Mesothelial cell of epicardium (in vitro differentiated cells): ENCODE data around the gene MYO9B. TPM values are rescaled to one million over a fixed set of nuclear protein-coding genes. Genes with fewer than 3 reads are reported as not detected.
"Not testable (repeated sequence)": the region's sequence is repeated elsewhere in the genome, so short reads cannot be mapped to it uniquely, and the experiment has no call there.

ENCODE experiments used
- DNase-seq, 2 experiments: peaks; one replicate each; pipeline ENCODE4 v3.0.0; 2021; ENCODE audit warnings: low spot score in 2 of 2; ENCODE audit not compliant: unreplicated experiment in 2 of 2
- H3K27ac Mint-ChIP-seq: 2 replicates; pipeline ENCODE4 v1.8.0; 2021; ENCODE audit warnings: mixed read lengths
- H3K27me3 Mint-ChIP-seq: 2 replicates; pipeline ENCODE4 v1.8.0; 2021; ENCODE audit warnings: low read depth, mixed read lengths
- H3K36me3 Mint-ChIP-seq: 2 replicates; pipeline ENCODE4 v1.8.0; 2021; ENCODE audit warnings: mixed read lengths
- H3K4me1 Mint-ChIP-seq: 2 replicates; pipeline ENCODE4 v1.8.0; 2021; ENCODE audit warnings: mixed read lengths
- H3K4me3 Mint-ChIP-seq: 2 replicates; pipeline ENCODE4 v1.8.0; 2021; ENCODE audit warnings: mild to moderate bottlenecking, moderate library complexity, mixed read lengths
- H3K9me3 Mint-ChIP-seq: 2 replicates; pipeline ENCODE4 v1.8.0; 2021; ENCODE audit warnings: mixed read lengths
- CTCF ChIP-seq: fragments of 200-600 bp; sonication (generic); IDR thresholded peaks from one replicate; pipeline ENCODE4 v1.5.0; 2021; ENCODE audit warnings: antibody characterized with exemption; ENCODE audit not compliant: unreplicated experiment
- total RNA-seq: library from RNA; stranded (reverse); gene quantifications from 3 replicates; pipeline ENCODE4 v1.2.1, GENCODE V29; 2021

MYO9B gene
- total RNA-seq, 1 donor from 2014 or later: 90.8 TPM

DNA sequence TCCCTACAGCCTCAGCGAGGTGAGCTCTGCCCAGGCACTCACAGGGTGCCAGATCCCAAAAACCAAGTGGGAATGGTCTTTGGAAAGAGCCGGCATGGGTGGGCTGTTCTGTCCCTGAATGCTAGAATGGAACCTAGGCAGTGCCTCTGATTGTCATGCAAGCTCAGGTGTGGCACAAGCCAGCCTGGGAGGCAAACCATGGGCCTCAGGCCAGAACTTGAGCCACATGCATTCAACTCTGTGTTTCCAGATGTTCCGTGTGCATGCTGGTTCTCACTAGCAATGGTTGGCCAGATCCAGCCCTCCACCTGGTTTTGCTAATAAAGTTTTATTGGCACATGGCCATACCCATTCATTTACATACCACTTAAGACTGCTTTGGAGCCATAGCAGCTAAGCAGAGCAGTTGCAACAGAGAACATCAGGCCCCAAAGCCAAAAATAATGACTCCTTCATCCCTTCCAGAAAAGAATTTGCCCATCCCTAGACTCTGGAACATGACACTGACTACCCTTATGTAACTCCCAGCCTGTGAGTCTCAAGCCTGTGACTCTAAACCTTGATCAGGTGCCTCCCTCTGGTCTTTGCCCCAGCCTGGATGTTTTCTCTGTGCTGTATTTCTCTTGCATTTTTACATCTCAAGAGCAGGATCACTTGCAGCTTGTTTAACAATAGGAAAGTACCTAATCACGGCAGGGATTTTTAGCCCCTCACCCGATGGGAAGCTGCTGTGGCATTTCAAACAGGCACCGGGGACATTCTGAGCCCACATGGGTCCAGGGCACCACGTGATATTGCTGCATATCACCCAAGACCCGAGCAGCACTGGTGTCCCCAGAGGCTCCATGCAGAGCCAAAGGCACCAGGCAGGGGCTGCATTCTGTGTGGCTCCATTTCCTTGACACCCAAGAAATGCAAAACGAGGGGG is 84.2 kb downstream of the MYO9B start:
- H3K9me3 Mint-ChIP-seq: peaks cover 4% of the 10 kb centered on the region
- DNase-seq: no peak
- no peak overlapping the region for H3K27ac Mint-ChIP-seq
- no peak for TF ChIP-seq CTCF
- no peaks in the 10 kb centered on the region for H3K4me1 Mint-ChIP-seq
- H3K27me3 Mint-ChIP-seq: no peaks in the 10 kb centered on the region
- H3K4me3 Mint-ChIP-seq: no peak overlapping the region
- H3K36me3 Mint-ChIP-seq: peaks cover 47% of the 10 kb centered on the region

- Mint-ChIP-seq H3K4me1 (no peaks in the 10 kb centered on the region), H3K4me3 (no peak overlapping the region), H3K36me3 (peaks cover 50% of the 10 kb centered on the region), H3K27me3 (no peaks in the 10 kb centered on the region), H3K9me3 (peaks cover 4% of the 10 kb centered on the region), H3K27ac (no peak overlapping the region)
- no peak for DNase-seq
- TF ChIP-seq CTCF: no peak
Measured at GRCh38 chr19:17160908-17161307, 85.3 kb downstream of the MYO9B start.

DNA sequence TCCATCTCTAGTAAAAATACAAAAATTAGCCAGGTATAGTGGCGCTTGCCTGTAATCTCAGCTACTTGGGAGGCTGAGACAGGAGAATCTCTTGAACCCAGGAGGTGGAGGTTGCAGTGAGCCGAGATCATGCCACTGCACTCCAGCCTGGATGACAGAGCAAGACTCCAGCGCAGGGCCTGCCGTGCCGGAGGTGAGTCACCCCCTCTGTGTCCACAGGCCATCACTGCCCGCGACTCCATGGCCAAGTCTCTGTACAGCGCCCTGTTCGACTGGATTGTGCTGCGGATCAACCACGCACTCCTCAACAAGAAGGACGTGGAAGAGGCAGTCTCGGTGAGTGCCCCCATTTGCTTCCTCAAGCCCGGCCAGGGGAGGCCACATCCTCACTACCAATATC is 86.6 kb downstream of the MYO9B start:
- peaks cover 50% of the 10 kb centered on the region for H3K36me3 Mint-ChIP-seq
- H3K27ac Mint-ChIP-seq, H3K4me3 Mint-ChIP-seq, H3K9me3 Mint-ChIP-seq, H3K27me3 Mint-ChIP-seq, H3K4me1 Mint-ChIP-seq, DNase-seq: not testable (repeated sequence)

- Mint-ChIP-seq H3K9me3 (peaks cover 4% of the 10 kb centered on the region), H3K36me3 (peaks cover 49% of the 10 kb centered on the region), H3K27ac (no peak overlapping the region), H3K4me1 (no peaks in the 10 kb centered on the region), H3K4me3 (no peak overlapping the region), H3K27me3 (no peaks in the 10 kb centered on the region)
- no peak for DNase-seq
- TF ChIP-seq CTCF: no peak
Measured at GRCh38 chr19:17162580-17162979, 87.0 kb downstream of the MYO9B start.

DNA sequence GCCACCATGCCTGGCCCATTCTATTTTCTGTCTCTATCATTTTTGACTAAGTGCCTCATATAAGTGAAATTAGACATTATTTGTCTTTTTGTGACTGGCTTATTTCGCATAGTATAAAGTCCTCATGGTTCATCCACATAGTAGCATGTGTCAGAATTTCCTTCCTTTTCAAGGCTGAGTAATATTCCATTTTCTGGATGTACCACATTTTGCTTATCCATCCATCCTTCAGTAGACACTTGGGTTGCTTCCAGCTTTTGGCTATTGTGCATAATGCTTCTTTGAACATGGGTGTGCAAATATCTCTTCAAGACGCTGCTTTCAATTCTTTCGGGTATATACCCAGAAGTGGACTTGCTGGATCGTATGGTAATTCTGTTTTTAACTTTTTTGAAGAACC is 88.1 kb downstream of the MYO9B start:
- Mint-ChIP-seq H3K4me1 (no peaks in the 10 kb centered on the region), H3K36me3 (peaks cover 58% of the 10 kb centered on the region), H3K27ac (no peak overlapping the region), H3K9me3 (peaks cover 4% of the 10 kb centered on the region), H3K4me3 (no peak overlapping the region), H3K27me3 (no peaks in the 10 kb centered on the region)
- no peak for TF ChIP-seq CTCF
- no peak for DNase-seq

DNA sequence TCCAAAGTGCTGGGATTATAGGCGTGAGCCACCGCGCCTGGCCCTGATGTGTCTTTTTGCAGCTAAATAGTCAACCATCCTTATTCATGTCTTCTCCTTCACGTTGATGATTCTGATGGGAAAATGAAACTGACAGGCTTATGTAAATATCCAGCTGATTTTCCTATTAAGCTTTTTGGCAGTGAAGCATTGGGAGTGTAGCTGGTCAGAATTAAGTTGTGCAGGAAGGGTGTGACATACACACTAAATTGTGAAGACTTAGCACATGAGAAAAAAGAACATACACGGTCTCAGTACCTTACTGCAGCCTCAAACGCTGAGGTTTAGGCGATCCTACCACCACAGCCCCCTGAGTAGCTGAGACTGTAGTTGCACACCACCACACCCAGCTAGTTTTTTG is 89.1 kb downstream of the MYO9B start:
- H3K27ac Mint-ChIP-seq: no peak overlapping the region

More for the DNA sequence above, 89.1 kb downstream of the MYO9B start:
- no peaks in the 10 kb centered on the region for H3K4me1 Mint-ChIP-seq
- peaks cover 60% of the 10 kb centered on the region for H3K36me3 Mint-ChIP-seq
- H3K4me3 Mint-ChIP-seq: no peak overlapping the region
- H3K27me3 Mint-ChIP-seq: no peaks in the 10 kb centered on the region
- peaks cover 4% of the 10 kb centered on the region for H3K9me3 Mint-ChIP-seq
- DNase-seq: no peak
- no peak for TF ChIP-seq CTCF
